ENCODE measurements around the gene SLC44A5.
"Not testable (repeated sequence)": the region's sequence is repeated elsewhere in the genome, so short reads cannot be mapped to it uniquely, and the experiment has no call there.

The SLC44A5 gene

GRCh38 chr1:75611014-75611413 is at the start of gene SLC44A5:
SLC44A5 (minus strand) TSS chr1:75611114; CDS start chr1:75541447, 69,667 bp downstream.
- no peak for FAIRE-seq

DNA sequence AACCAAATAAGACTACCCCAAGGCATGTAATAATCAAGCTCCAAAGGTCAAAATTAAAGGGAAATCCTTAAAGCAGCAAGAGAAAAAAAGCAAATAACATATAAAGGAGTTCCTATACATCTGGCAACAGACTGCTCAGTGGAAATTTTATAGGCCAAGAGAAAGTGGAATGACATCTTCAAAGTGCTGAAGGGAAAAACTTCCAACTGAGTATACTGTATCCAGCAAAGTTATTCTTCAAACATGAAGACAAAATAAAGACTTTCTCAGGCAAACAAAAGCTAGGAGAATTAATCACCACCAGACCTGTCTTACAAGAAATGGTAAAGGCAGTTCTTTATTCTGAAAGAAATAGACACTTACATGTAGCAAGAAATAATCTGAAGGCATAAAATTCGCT is 45.0 kb upstream of the SLC44A5 start:
- DNase-seq (ENCODE audit: insufficient read length, low spot score): no peak
- no peak for FAIRE-seq

More at GRCh38 chr1:75611014-75611413, at the start of gene SLC44A5:
- no peak for DNase-seq (ENCODE audit: insufficient read length, low spot score)

DNA sequence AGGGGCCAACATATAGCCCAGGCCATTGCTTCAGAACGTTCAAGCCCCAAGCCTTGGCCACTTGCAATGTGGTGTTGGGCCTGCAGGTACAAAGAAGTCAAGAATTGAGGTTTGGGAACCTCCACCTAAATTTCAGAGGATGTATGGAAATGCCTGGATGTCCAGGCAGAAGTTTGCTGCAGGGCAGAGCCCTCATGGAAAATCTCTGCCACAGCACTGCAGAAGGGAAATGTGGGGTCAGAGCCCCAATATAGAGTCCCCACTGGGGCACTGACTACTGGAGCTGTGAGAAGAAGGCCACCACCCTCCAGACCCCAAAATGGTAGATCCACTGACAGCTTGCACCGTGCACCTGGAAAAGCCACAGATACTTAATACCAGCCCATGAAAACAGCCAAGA is 36.3 kb upstream of the SLC44A5 start:
- not testable (repeated sequence) for FAIRE-seq; DNase-seq (ENCODE audit: insufficient read length, low spot score)

GRCh38 chr1:75645153-75645552 is 34.2 kb upstream of the SLC44A5 start:
- not testable (repeated sequence) for DNase-seq (ENCODE audit: insufficient read length, low spot score); FAIRE-seq

DNA sequence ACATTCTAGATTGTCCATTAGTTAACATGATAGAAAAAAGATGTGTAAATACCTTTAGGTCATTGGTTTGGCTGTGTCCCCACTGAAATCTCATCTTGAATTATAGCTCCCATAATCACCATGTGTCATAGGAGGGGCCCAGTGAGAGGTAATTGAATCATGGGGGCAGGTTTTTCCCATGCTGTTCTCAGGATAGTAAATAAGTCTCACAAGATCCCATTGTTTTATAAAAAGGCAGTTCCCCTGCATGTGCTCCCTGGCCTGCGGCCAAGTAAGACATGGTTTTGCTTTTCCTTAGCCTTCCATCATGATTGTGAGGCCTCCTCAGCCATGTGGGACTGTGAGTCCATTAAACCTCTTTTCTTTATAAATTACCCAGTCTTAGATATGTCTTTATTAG is 32.5 kb upstream of the SLC44A5 start:
- FAIRE-seq: no peak

DNA sequence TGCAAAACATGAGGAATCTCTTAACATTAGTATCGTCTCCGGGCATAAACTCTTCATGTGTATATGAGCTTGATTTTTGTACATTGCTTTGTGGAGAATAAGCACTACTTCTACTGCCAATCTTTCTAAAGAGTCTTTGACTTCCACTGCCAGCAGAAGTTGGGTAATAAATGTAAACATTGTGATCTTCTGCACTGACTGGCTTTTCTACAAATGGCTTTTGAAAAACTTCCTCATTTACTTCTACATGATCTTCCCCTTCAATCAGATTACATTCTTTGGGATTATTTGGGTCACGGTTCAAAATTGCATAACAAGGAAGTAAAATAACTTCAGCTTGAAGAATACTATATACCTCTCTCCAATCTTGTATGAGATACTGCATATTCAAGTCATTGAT is 30.4 kb upstream of the SLC44A5 start:
- FAIRE-seq (no peak), DNase-seq (ENCODE audit: insufficient read length, low spot score) (no peak)

More for the DNA sequence above, 32.5 kb upstream of the SLC44A5 start:
- no peak for DNase-seq (ENCODE audit: insufficient read length, low spot score)

DNA sequence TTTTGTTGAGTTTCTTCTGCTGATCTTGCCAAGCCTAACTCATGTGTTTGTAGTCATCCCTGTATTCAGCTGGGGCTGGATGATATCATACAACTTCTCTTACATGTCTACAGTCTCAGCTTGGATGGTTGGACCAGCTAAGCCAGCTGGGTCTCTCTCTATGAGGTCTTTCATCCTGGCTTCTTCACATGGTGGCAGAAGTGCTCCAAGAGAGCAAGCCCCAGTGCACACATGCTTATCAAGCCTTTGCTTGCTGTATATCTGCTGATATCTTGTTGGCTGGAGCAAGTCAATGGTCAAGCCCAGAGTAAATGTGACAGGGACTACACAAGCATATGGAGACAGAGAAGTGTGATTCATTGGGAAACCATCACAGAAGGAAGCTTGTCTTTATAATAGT is 29.2 kb upstream of the SLC44A5 start:
- DNase-seq (ENCODE audit: insufficient read length, low spot score) (no peak), FAIRE-seq (no peak)

GRCh38 chr1:75632350-75632949 is 21.5 kb upstream of the SLC44A5 start:
- FAIRE-seq (no peak), DNase-seq (ENCODE audit: insufficient read length, low spot score) (no peak)

DNA sequence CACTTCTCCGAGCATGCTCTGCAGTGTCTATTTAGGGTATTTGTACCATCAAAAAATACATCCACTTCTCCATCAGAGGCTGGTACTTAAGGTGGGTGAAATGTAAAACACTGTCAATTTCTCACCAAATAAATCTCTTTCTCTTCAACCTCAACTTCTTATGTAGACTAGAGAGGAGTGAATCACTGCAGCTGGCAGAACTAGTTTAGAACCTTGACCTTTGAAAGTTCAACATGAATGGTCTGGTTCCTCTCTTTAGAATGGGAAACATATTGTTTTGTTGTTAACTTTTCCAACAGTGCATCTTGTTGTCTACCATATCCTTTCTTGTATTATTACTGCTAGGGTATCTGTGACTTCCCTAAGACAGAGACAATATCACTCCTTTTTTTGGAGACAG is 20.1 kb upstream of the SLC44A5 start:
- no peak for FAIRE-seq
- DNase-seq (ENCODE audit: insufficient read length, low spot score): no peak

DNA sequence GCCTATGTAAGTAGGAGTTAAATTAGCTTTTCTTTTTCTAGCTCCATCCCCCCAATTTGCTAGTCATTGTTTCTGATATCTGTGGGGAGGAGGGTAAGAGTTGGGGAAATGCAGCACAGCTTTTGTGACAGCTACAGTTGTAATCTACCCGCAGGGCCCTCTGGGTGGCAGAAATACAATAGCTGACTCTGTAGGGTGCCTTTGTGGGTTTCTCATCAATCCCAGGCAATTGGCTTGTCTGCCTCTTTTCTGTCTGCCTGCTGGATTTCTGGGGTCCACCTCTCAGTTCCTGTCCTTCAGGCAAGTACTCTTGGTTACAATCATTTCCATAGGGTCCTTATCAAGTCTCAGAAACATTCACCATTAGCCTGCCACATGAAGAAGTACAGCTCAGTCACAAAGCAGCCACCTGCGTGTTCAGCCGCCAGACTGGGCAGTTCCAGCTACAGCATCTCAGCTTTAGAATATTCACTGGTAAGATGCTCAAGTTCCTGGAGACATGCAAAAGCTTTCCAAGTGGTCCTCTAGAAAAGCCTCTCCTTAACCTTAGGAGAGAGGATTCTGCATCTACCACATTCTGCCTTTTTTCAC is 19.2 kb upstream of the SLC44A5 start:
- no peak for FAIRE-seq

GRCh38 chr1:75625795-75626194 is 14.9 kb upstream of the SLC44A5 start:
- FAIRE-seq (no peak), DNase-seq (ENCODE audit: insufficient read length, low spot score) (no peak)

More for the DNA sequence above, 19.2 kb upstream of the SLC44A5 start:
- no peak for DNase-seq (ENCODE audit: insufficient read length, low spot score)

GRCh38 chr1:75618382-75618781 is 7.5 kb upstream of the SLC44A5 start:
- no peak for FAIRE-seq

GRCh38 chr1:75616436-75617433 is 5.8 kb upstream of the SLC44A5 start:
- FAIRE-seq (no peak), DNase-seq (ENCODE audit: insufficient read length, low spot score) (no peak)

More at GRCh38 chr1:75618382-75618781, 7.5 kb upstream of the SLC44A5 start:
- DNase-seq (ENCODE audit: insufficient read length, low spot score): no peak

GRCh38 chr1:75615613-75616435 is 4.9 kb upstream of the SLC44A5 start:
- DNase-seq (ENCODE audit: insufficient read length, low spot score): no peak

DNA sequence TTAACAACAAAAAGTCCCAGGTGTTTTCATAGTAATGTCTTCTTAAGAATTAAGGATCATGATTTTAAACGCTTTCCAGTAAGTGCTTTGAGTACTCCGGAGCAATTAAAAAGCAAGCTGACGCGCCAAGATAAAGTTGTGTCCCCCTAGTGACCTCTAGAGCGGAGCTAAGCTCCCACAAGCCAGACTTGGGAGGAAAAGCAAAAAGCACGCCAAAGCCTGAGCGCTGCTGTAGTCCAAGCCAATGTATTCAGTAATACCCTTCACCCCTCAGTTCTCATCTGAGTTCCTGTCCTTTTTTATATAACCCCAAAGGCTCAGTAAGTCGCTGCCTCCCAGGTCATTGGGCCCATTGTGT is 3.5 kb upstream of the SLC44A5 start:
- DNase-seq (ENCODE audit: insufficient read length, low spot score): no peak
- no peak for FAIRE-seq

More at GRCh38 chr1:75615613-75616435, 4.9 kb upstream of the SLC44A5 start:
- no peak for FAIRE-seq

- FAIRE-seq (no peak), DNase-seq (ENCODE audit: insufficient read length, low spot score) (no peak)
These were observed 3.0 kb upstream of the SLC44A5 start for GRCh38 chr1:75613916-75614315.

DNA sequence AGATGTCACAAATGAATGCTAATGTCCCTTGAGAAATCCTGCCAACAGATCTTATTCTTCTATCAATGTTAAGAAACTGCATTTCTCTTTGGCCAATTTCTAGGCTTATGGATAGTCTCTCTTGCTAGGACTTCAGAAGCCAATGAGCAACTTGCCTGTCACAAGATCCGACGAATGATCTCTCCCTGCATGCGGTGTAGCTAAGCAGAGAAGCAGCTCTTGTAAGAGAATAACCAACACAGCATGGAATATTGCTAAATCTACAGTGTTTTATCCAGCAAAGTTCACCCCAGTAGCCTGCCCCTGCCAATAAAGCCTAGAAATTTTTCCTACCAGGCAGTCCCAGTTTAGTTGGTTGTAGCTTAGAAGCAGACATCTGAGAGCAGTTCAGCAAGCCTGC is 2.1 kb upstream of the SLC44A5 start:
- DNase-seq (ENCODE audit: insufficient read length, low spot score) (no peak), FAIRE-seq (no peak)

- DNase-seq (ENCODE audit: insufficient read length, low spot score): no peak
- no peak for FAIRE-seq
These were observed 8.4 kb downstream of the SLC44A5 start for GRCh38 chr1:75602486-75602885.

- DNase-seq (ENCODE audit: insufficient read length, low spot score) (no peak), FAIRE-seq (no peak)
These were observed 10.1 kb downstream of the SLC44A5 start for GRCh38 chr1:75600781-75601180.

- FAIRE-seq: no peak
- DNase-seq (ENCODE audit: insufficient read length, low spot score): no peak
These were observed 16.6 kb downstream of the SLC44A5 start for GRCh38 chr1:75594327-75594726.
